Measurements from ENCODE around the gene LRRC59. TPM values are rescaled to one million over a fixed set of nuclear protein-coding genes. Genes with fewer than 3 reads are reported as not detected.

Gene LRRC59
- total and polyA plus RNA-seq, 2 of the 4 experiments (the other 2 are of a cell fraction): 139 to 233 TPM

- peak overlapping the region; percentile 82 for H4K91ac ChIP-seq (ENCODE audit: insufficient read depth, low read depth, low read length)
- 0 out of 2 replicates have a peak, but pooled peaks cover 2% of the 10 kb centered on the region for H3K27me3 ChIP-seq (ENCODE audit: control insufficient read depth, insufficient read depth, low read length)
- peak overlapping the region; percentile 81 for H3K27ac ChIP-seq (ENCODE audit: insufficient read depth, low read length)
- dilution Hi-C loops (cut with HindIII; ENCODE audit: low sequenced_read_pairs, unreplicated experiment) (no loop called here), in situ Hi-C loops (cut with MboI; ENCODE audit: low sequenced_read_pairs) (no loop called here), intact Hi-C loops (cut with micrococcal nuclease) (no loop called here)
- H3K4me1 ChIP-seq (ENCODE audit: control insufficient read depth, insufficient read depth, low read length): peaks cover 19% of the 10 kb centered on the region
- H3K18ac ChIP-seq (ENCODE audit: low read depth, low read length): peak overlapping the region; percentile 42; the same call in 1 of the 2 replicates
- H4K20me1 ChIP-seq (ENCODE audit: insufficient read depth, low read length): peaks cover 34% of the 10 kb centered on the region
- TF ChIP-seq CTCF (conservative IDR thresholded peaks at IDR 0.05; ENCODE audit: low read depth, low read length): no peak
- peak; percentile 9; the same call in 1 of the 2 replicates for TF ChIP-seq POLR2A (IDR thresholded peaks at IDR 0.05; ENCODE audit: low read depth, low read length)
- TF ChIP-seq CEBPB (IDR thresholded peaks at IDR 0.05; ENCODE audit: low read depth, low read length): no peak
- no peak for TF ChIP-seq CHD1 (IDR thresholded peaks at IDR 0.05; ENCODE audit: low read depth, low read length)
- peak; percentile 59 for ATAC-seq (ENCODE audit: low read depth)
- H3K56ac ChIP-seq (ENCODE audit: extremely low read depth, insufficient read depth, low read length): 0 out of 2 replicates have a peak overlapping the region, but pooled peaks have one; percentile 39
- H3K14ac ChIP-seq (replicated peaks; ENCODE audit: low read depth, low read length): peak overlapping the region; percentile 88
- H3K36me3 ChIP-seq (ENCODE audit: control insufficient read depth, insufficient read depth, low read length): no peaks in the 10 kb centered on the region
- H3K23ac ChIP-seq (ENCODE audit: low read depth, low read length): peak overlapping the region; percentile 62; the same call in 1 of the 2 replicates
- peak overlapping the region; percentile 83 for H2AK9ac ChIP-seq (replicated peaks; ENCODE audit: low read depth, low read length, poor library complexity)
- H2BK5ac ChIP-seq (ENCODE audit: low read depth, low read length, poor library complexity, severe bottlenecking): peak overlapping the region; percentile 82
- no peak overlapping the region; the same call in 1 of the 2 replicates for H2BK120ac ChIP-seq (ENCODE audit: low read depth, low read length)
- WGBS, 2 experiments (ENCODE audit: extremely low coverage in 2 of 2, insufficient read length in 1 of 2): 1% methylated on average over 24 of the region's 57 CpGs; no CpG with 5 or more reads in 1 of the 2 experiments
- peak overlapping the region; percentile 95 for H3K4me3 ChIP-seq (ENCODE audit: insufficient read depth, low read depth, low read length)
- H3K9ac ChIP-seq (ENCODE audit: low read depth, low read length): peak overlapping the region; percentile 89
- peak overlapping the region; percentile 96 for H2AFZ ChIP-seq (replicated peaks; ENCODE audit: low read length, poor library complexity)
- peak overlapping the region; percentile 66 to 81; a peak in 3 of 4 replicates for H4K8ac ChIP-seq (ENCODE audit: low read depth in 2 of 2, low read length in 2 of 2)
- DNase-seq: no peak
- ChIA-PET POLR2A (ENCODE audit: unreplicated experiment) (interaction anchor here (0.5 kb wide), 1 partner anchor 14 kb away, joined by 7 read pairs; no protein-coding TSS in a partner anchor), CTCF (interaction anchor here (0.5 to 1.0 kb wide), 2 partner anchors 14 to 753 kb away, joined by 3 to 6 read pairs; no protein-coding TSS in a partner anchor)
- no peak overlapping the region for H2BK20ac ChIP-seq (ENCODE audit: low read depth, low read length)
- no TSS peak for BruUV-seq (replicated peaks)
- H3K9me1 ChIP-seq (ENCODE audit: insufficient read depth, low read length): peaks cover 28% of the 10 kb centered on the region
- H3K4ac ChIP-seq (ENCODE audit: low read depth, low read length): peak overlapping the region; percentile 88
- H3K9me3 ChIP-seq (ENCODE audit: control insufficient read depth, insufficient read depth, low read length): no peaks in the 10 kb centered on the region
- peak overlapping the region; percentile 60 for H2AK5ac ChIP-seq (ENCODE audit: low read depth, low read length)
- H3K79me1 ChIP-seq (ENCODE audit: low read depth in 1 of 2, low read length in 2 of 2): peaks cover 38 to 55% of the 10 kb centered on the region in 2 experiments
- H2BK15ac ChIP-seq (ENCODE audit: low read depth, low read length): no peak overlapping the region; the same call in 2 of the 3 replicates
- peak overlapping the region; percentile 28; the same call in 1 of the 2 replicates for H4K5ac ChIP-seq (ENCODE audit: low read depth, low read length)
- H3K4me2 ChIP-seq (ENCODE audit: low read depth, low read length): peak overlapping the region; percentile 87
Observed at GRCh38 chr17:50346313-50347116, 50.8 kb downstream of the LRRC59 start.
